Smooth muscle cell of the pulmonary artery (primary cell): ENCODE data around the gene SERINC1. TPM values are rescaled to one million over a fixed set of nuclear protein-coding genes. Genes with fewer than 3 reads are reported as not detected.

Experiments used
- total RNA-seq: library from RNA; depleted of rRNA; stranded (reverse); fragments of >200 nt; gene quantifications from 2 replicates; pipeline ENCODE4 v1.2.3, GENCODE V29; 2014

Gene SERINC1
- 238 and 367 TPM in 2 replicates for total RNA-seq

GRCh38 chr6:122471107-122472021, at the start of gene SERINC1:
Gene SERINC1, minus strand, starts transcription at chr6:122471807. Its CDS starts 70 bp downstream, at chr6:122471737.

GRCh38 chr6:122399348-122400120, 72.1 kb downstream of the SERINC1 start, which contains the start of gene HSF2:
Gene HSF2, plus strand, starts transcription at chr6:122399652. Its CDS starts 86 bp downstream, at chr6:122399738.

Other genes with a start within 250 kb of the SERINC1 start
- gene HSF2, start 72.2 kb downstream of the SERINC1 start, total RNA-seq: 16.3 and 17.2 TPM in 2 replicates
- gene PKIB, start 138.6 kb upstream of the SERINC1 start, total RNA-seq: 6.5 and 35.7 TPM in 2 replicates